ENCODE measurements around the gene PCDHGA12.
"Not testable (repeated sequence)": the region's sequence is repeated elsewhere in the genome, so short reads cannot be mapped to it uniquely, and the experiment has no call there.

Gene PCDHGA12

GRCh38 chr5:141397756-141398551, 32.4 kb upstream of the PCDHGA12 start, which contains the start of gene PCDHGB5:
Gene PCDHGB5, plus strand, starts transcription at chr5:141397947. Its CDS starts 181 bp downstream, at chr5:141398128.
- H3K9me3 ChIP-seq; H3K4me1 ChIP-seq; H3K36me3 ChIP-seq (replicated peaks); H3K27me3 ChIP-seq (ENCODE audit: low read depth); in situ Hi-C loops (cut with MboI; ENCODE audit: low sequenced_read_pairs); H3K4me3 ChIP-seq: not testable (repeated sequence)
- peak in 1 of 2 experiments; percentile 6 for DNase-seq (ENCODE audit: low spot score in 2 of 2)

- H3K9me3 ChIP-seq, result no peaks in the 10 kb centered on the region
- in situ Hi-C loops (cut with MboI; ENCODE audit: low sequenced_read_pairs), result no loop called here
These were observed 31.7 kb upstream of the PCDHGA12 start for GRCh38 chr5:141398608-141399007.

DNA sequence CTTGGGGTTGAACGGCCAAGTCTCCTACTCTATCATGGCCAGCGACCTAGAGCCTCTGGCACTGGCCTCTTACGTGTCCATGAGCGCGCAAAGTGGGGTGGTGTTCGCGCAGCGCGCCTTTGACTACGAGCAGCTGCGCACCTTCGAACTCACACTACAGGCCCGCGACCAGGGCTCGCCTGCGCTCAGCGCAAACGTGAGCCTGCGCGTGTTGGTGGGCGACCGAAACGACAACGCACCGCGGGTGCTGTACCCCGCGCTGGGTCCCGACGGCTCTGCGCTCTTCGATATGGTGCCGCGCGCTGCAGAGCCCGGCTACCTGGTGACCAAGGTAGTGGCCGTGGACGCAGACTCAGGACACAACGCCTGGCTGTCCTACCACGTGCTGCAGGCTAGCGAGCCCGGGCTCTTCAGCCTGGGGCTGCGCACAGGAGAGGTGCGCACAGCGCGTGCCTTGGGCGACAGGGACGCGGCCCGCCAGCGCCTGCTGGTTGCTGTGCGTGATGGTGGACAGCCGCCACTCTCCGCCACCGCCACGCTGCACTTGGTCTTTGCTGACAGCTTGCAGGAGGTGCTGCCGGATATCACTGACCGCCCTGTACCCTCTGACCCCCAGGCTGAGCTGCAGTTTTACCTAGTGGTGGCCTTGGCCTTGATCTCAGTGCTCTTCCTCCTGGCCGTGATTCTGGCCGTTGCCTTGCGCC, 30.6 kb upstream of the PCDHGA12 start:
- H3K4me3 ChIP-seq, result no peak overlapping the region
- no peaks in the 10 kb centered on the region for H3K27me3 ChIP-seq (ENCODE audit: low read depth)
- no peak for DNase-seq (ENCODE audit: low spot score in 2 of 2)
- H3K36me3 ChIP-seq (replicated peaks), result no peaks in the 10 kb centered on the region
- H3K4me1 ChIP-seq, result no peaks in the 10 kb centered on the region
- in situ Hi-C loops (cut with MboI; ENCODE audit: low sequenced_read_pairs), result no loop called here
- H3K9me3 ChIP-seq, result no peaks in the 10 kb centered on the region

More at GRCh38 chr5:141398608-141399007, 31.7 kb upstream of the PCDHGA12 start:
- Histone ChIP-seq H3K4me1 (no peaks in the 10 kb centered on the region), H3K36me3 (replicated peaks) (no peaks in the 10 kb centered on the region), H3K27me3 (ENCODE audit: low read depth) (no peaks in the 10 kb centered on the region), H3K4me3 (no peak overlapping the region)
- DNase-seq (ENCODE audit: low spot score in 2 of 2), result no peak

DNA sequence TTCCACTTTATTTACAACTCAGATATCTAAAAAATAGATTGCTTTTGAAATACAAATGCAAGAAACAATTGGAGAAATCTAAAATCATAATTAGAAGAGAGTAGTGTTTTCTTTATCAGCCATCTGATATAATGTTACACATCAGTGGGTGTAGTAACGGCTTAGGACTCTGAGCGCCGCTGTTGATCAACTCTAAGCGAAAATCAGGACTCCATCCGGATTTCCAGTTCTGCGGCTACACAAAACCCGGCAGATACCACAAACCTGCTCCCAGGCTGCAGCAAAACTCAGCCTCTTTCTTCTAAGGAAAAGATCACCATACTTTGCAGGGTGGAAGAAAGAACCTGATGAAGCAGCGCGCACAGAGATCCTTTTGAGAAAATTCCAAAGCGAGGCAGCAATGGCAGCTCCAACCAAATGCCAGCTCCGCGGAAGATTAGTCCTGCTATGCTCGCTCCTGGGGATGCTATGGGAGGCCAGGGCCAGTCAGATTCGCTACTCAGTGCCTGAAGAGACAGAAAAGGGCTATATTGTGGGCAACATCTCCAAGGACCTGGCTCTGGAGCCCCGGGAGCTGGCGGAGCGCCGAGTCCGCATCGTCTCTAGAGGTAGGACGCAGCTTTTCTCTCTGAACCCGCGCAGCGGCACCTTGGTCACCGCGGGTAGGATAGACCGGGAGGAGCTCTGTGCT, 27.6 kb upstream of the PCDHGA12 start, which contains the start of gene PCDHGA9:
Gene PCDHGA9 (plus strand): TSS at position 226 of the 691 bp plus-strand sequence. CDS start 175 bp downstream, at position 401.
- Histone ChIP-seq H3K27me3 (ENCODE audit: low read depth) (no peaks in the 10 kb centered on the region), H3K4me1 (no peaks in the 10 kb centered on the region), H3K36me3 (replicated peaks) (no peaks in the 10 kb centered on the region), H3K4me3 (no peak within 1 kb of the TSS), H3K9me3 (no peaks in the 10 kb centered on the region)
- peak in 1 of 2 experiments; percentile 27 for DNase-seq (ENCODE audit: low spot score in 2 of 2)
- in situ Hi-C loops (cut with MboI; ENCODE audit: low sequenced_read_pairs), result no loop called here

GRCh38 chr5:141403387-141403786, 26.9 kb upstream of the PCDHGA12 start:
- in situ Hi-C loops (cut with MboI; ENCODE audit: low sequenced_read_pairs), result no loop called here
- H3K4me1 ChIP-seq, result no peaks in the 10 kb centered on the region
- H3K27me3 ChIP-seq (ENCODE audit: low read depth), result no peaks in the 10 kb centered on the region
- no peak for DNase-seq (ENCODE audit: low spot score in 2 of 2)
- no peaks in the 10 kb centered on the region for H3K9me3 ChIP-seq
- H3K4me3 ChIP-seq, result no peak overlapping the region
- no peaks in the 10 kb centered on the region for H3K36me3 ChIP-seq (replicated peaks)

DNA sequence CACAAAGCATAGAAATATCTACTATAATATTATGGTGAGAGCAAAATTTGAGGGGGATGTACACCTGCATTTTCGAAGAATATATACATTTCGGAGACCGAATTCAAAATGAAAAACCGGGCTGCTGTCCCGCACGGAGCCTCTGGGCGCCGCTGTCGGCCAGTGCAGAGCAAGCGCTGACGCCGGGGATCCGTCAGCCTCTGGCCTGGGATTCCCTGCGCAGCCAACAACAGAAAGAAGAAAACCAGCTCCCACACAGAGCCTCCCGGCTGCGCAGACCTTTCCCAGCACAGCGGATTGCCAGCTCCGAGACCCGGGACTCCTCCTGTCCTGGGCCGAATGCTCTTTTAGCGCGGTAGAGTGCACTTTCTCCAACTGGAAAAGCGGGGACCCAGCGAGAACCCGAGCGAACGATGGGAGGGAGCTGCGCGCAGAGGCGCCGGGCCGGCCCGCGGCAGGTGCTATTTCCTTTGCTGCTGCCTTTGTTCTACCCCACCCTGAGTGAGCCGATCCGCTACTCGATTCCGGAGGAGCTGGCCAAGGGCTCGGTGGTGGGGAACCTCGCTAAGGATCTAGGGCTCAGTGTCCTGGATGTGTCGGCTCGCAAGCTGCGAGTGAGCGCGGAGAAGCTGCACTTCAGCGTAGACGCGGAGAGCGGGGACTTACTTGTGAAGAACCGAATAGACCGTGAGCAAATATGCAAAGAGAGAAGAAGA, 22.4 kb upstream of the PCDHGA12 start, which contains the start of gene PCDHGB6:
Gene PCDHGB6 (plus strand): TSS at position 232 of the 716 bp plus-strand sequence. CDS start 182 bp downstream, at position 414.
- H3K9me3 ChIP-seq; in situ Hi-C loops (cut with MboI; ENCODE audit: low sequenced_read_pairs); H3K4me3 ChIP-seq; H3K27me3 ChIP-seq (ENCODE audit: low read depth); H3K4me1 ChIP-seq; H3K36me3 ChIP-seq (replicated peaks): not testable (repeated sequence)
- DNase-seq (ENCODE audit: low spot score in 2 of 2), result peak in 1 of 2 experiments; percentile 7

- DNase-seq (ENCODE audit: low spot score in 2 of 2), result no peak
- in situ Hi-C loops (cut with MboI; ENCODE audit: low sequenced_read_pairs), result loop anchor here (5.0 to 10.0 kb wide), 2 partner anchors 115 to 153 kb away; no protein-coding TSS in a partner anchor
- Histone ChIP-seq H3K36me3 (replicated peaks) (no peaks in the 10 kb centered on the region), H3K27me3 (ENCODE audit: low read depth) (no peaks in the 10 kb centered on the region), H3K9me3 (0 out of 2 replicates have a peak, but pooled peaks cover 2% of the 10 kb centered on the region), H3K4me1 (no peaks in the 10 kb centered on the region; the same call in 1 of the 2 replicates), H3K4me3 (no peak overlapping the region)
These were observed 20.6 kb upstream of the PCDHGA12 start for GRCh38 chr5:141409598-141410306.

GRCh38 chr5:141411575-141411974, 18.7 kb upstream of the PCDHGA12 start:
- in situ Hi-C loops (cut with MboI; ENCODE audit: low sequenced_read_pairs), result loop anchor here (5.0 to 10.0 kb wide), 2 partner anchors 113 to 151 kb away; no protein-coding TSS in a partner anchor
- no peaks in the 10 kb centered on the region for H3K27me3 ChIP-seq (ENCODE audit: low read depth)
- no peaks in the 10 kb centered on the region; the same call in 1 of the 2 replicates for H3K4me1 ChIP-seq
- peaks cover 5% of the 10 kb centered on the region; the same call in 1 of the 2 replicates for H3K9me3 ChIP-seq
- H3K4me3 ChIP-seq, result no peak overlapping the region
- no peaks in the 10 kb centered on the region for H3K36me3 ChIP-seq (replicated peaks)
- DNase-seq (ENCODE audit: low spot score in 2 of 2), result no peak

GRCh38 chr5:141412854-141413539, 17.3 kb upstream of the PCDHGA12 start, which contains the start of gene PCDHGA10:
Gene PCDHGA10, plus strand, starts transcription at chr5:141412987. Its CDS starts 189 bp downstream, at chr5:141413176.
- Histone ChIP-seq H3K27me3 (ENCODE audit: low read depth) (no peaks in the 10 kb centered on the region), H3K4me1 (no peaks in the 10 kb centered on the region; the same call in 1 of the 2 replicates), H3K36me3 (replicated peaks) (no peaks in the 10 kb centered on the region), H3K4me3 (peak within 1 kb of the TSS; percentile 57), H3K9me3 (peaks cover 5% of the 10 kb centered on the region; the same call in 1 of the 2 replicates)
- peak; percentile 66 to 85 for DNase-seq (ENCODE audit: low spot score in 2 of 2)
- in situ Hi-C loops (cut with MboI; ENCODE audit: low sequenced_read_pairs), result loop anchor here (5.0 to 10.0 kb wide), 2 partner anchors 112 to 149 kb away; no protein-coding TSS in a partner anchor

GRCh38 chr5:141413540-141414069, 16.7 kb upstream of the PCDHGA12 start:
- peak overlapping the region; percentile 57 for H3K4me3 ChIP-seq
- peak in 1 of 2 experiments; percentile 4 for DNase-seq (ENCODE audit: low spot score in 2 of 2)
- H3K4me1 ChIP-seq, result no peaks in the 10 kb centered on the region; the same call in 1 of the 2 replicates
- in situ Hi-C loops (cut with MboI; ENCODE audit: low sequenced_read_pairs), result loop anchor here (5.0 to 10.0 kb wide), 2 partner anchors 111 to 149 kb away; no protein-coding TSS in a partner anchor
- H3K9me3 ChIP-seq, result peaks cover 5% of the 10 kb centered on the region; the same call in 1 of the 2 replicates
- H3K36me3 ChIP-seq (replicated peaks), result no peaks in the 10 kb centered on the region
- no peaks in the 10 kb centered on the region for H3K27me3 ChIP-seq (ENCODE audit: low read depth)

DNA sequence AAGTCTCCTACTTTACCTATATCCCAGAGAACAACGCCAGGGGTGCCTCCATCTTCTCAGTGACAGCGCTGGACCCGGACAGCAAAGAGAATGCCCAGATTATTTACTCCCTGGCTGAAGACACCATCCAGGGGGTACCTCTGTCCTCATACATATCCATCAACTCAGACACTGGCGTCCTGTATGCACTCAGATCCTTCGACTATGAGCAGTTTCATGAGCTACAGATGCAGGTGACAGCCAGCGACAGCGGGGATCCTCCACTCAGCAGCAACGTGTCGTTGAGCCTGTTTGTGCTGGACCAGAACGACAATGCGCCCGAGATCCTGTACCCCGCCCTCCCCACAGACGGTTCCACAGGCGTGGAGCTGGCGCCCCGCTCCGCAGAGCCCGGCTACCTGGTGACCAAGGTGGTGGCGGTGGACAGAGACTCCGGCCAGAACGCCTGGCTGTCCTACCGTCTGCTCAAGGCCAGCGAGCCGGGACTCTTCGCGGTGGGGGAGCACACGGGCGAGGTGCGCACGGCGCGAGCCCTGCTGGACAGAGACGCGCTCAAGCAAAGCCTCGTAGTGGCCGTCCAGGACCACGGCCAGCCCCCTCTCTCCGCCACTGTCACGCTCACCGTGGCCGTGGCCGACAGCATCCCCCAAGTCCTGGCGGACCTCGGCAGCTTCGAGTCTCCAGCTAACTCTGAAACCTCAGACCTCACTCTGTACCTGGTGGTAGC, 15.6 kb upstream of the PCDHGA12 start:
- H3K9me3 ChIP-seq, H3K4me3 ChIP-seq: not testable (repeated sequence)
- in situ Hi-C loops (cut with MboI; ENCODE audit: low sequenced_read_pairs), result loop anchor here (5.0 to 10.0 kb wide), 2 partner anchors 110 to 148 kb away; no protein-coding TSS in a partner anchor

More for the DNA sequence above, 15.6 kb upstream of the PCDHGA12 start:
- not testable (repeated sequence) for DNase-seq (ENCODE audit: low spot score in 2 of 2); H3K27me3 ChIP-seq (ENCODE audit: low read depth); H3K4me1 ChIP-seq; H3K36me3 ChIP-seq (replicated peaks)
